Left ventricle myocardium inferior (tissue), 1 donor: Measurements from ENCODE around the gene C16orf87. TPM values are rescaled to one million over a fixed set of nuclear protein-coding genes. Genes with fewer than 3 reads are reported as not detected.

Source experiments
- DNase-seq: peaks from one replicate; pipeline ENCODE4 v3.0.0-alpha.2; 2020
- H3K27ac ChIP-seq: fragments of 200-600 bp; replicated peaks from 2 replicates; pipeline ENCODE4 v1.8.0; 2021
- H3K27me3 ChIP-seq: fragments of 200-600 bp; 2 replicates; pipeline ENCODE4 v1.8.0; 2021; ENCODE audit warnings: low read depth
- H3K36me3 ChIP-seq: fragments of 200-600 bp; 2 replicates; pipeline ENCODE4 v1.8.0; 2021
- H3K4me1 ChIP-seq: fragments of 200-600 bp; 2 replicates; pipeline ENCODE4 v1.8.0; 2021
- H3K4me3 ChIP-seq: fragments of 200-600 bp; 2 replicates; pipeline ENCODE4 v1.8.0; 2021; ENCODE audit warnings: mild to moderate bottlenecking, moderate library complexity
- H3K9me3 ChIP-seq: fragments of 200-600 bp; replicated peaks from 2 replicates; pipeline ENCODE4 v1.8.0; 2021
- intact Hi-C: fragments of 100-400 bp; cut with micrococcal nuclease; formaldehyde crosslinking; loops from one replicate; pipeline ENCODE4 v1.11.0; 2022
- total RNA-seq: library from RNA; stranded (reverse); fragmentation: NEBNext Ultra II Directional; extraction: Animal tissue kit (Norgen Biotek cat#: 25700); gene quantifications from one replicate; pipeline ENCODE4 v1.2.1, GENCODE V29; 2021
- TF ChIP-seq, protein P1 (sequence below): fragments of 200-600 bp; IDR thresholded peaks from 2 replicates; pipeline ENCODE4 v1.8.0; 2021; ENCODE audit warnings: antibody characterized with exemption, mild to moderate bottlenecking, borderline replicate concordance
- donor health status: DM: no; HTN: yes; CAD: no; lungs with severe emphysema.

C16orf87 gene
- total RNA-seq, 1 donor from 2014 or later: 12.5 TPM

DNA sequence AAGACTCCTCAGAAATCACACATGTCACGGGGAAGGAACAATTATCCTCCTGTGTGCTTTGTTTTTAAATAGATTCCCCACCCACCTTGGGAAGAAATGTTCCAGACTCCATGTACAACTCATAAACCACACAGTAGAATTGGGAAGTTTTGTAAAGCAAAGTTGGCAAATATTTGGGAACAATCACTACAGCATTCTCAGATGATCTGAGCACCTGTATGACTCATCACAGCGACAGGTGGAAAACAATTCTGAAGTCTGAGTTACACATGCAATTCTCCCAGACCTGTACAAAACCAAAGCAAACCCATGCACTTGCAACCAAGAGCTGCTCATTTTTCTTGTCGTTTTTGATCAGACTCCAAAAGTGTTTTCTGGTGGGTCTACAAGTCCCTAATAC, 68.4 kb downstream of the C16orf87 start:
- Histone ChIP-seq H3K27ac (peak overlapping the region; percentile 96), H3K9me3 (no peaks in the 10 kb centered on the region), H3K4me3 (peak overlapping the region; percentile 62), H3K4me1 (peaks cover 31% of the 10 kb centered on the region), H3K27me3 (peaks cover 16% of the 10 kb centered on the region), H3K36me3 (no peaks in the 10 kb centered on the region)
- TF ChIP-seq, protein P1, sequence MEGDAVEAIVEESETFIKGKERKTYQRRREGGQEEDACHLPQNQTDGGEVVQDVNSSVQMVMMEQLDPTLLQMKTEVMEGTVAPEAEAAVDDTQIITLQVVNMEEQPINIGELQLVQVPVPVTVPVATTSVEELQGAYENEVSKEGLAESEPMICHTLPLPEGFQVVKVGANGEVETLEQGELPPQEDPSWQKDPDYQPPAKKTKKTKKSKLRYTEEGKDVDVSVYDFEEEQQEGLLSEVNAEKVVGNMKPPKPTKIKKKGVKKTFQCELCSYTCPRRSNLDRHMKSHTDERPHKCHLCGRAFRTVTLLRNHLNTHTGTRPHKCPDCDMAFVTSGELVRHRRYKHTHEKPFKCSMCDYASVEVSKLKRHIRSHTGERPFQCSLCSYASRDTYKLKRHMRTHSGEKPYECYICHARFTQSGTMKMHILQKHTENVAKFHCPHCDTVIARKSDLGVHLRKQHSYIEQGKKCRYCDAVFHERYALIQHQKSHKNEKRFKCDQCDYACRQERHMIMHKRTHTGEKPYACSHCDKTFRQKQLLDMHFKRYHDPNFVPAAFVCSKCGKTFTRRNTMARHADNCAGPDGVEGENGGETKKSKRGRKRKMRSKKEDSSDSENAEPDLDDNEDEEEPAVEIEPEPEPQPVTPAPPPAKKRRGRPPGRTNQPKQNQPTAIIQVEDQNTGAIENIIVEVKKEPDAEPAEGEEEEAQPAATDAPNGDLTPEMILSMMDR: no peak
- DNase-seq: no peak
- intact Hi-C loops: no loop called here

DNA sequence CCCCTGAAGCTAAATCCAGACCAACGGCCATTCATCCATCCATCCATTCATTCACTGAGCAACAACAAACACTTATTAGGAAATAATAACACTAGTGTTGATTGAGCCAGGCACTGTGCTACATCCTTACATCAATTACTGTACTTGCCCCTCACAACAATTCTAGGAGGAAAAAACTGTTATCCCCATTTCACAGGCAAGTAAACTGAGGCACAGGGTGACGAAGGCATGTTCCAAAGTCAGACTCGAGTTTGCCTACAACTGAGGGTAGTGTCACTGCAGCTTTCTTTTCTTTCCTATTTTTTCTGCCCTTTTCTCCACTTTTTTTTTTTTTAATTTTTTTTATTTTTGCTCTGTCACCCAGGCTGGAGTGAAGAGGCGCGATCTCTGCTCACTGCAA, 71.7 kb downstream of the C16orf87 start:
- Histone ChIP-seq H3K4me3 (peak overlapping the region; percentile 62), H3K9me3 (no peaks in the 10 kb centered on the region), H3K36me3 (no peaks in the 10 kb centered on the region), H3K27ac (peak overlapping the region; percentile 96), H3K27me3 (peaks cover 16% of the 10 kb centered on the region), H3K4me1 (peaks cover 46% of the 10 kb centered on the region)
- TF ChIP-seq, protein P1: no peak
- DNase-seq: no peak
- intact Hi-C loops: no loop called here

DNA sequence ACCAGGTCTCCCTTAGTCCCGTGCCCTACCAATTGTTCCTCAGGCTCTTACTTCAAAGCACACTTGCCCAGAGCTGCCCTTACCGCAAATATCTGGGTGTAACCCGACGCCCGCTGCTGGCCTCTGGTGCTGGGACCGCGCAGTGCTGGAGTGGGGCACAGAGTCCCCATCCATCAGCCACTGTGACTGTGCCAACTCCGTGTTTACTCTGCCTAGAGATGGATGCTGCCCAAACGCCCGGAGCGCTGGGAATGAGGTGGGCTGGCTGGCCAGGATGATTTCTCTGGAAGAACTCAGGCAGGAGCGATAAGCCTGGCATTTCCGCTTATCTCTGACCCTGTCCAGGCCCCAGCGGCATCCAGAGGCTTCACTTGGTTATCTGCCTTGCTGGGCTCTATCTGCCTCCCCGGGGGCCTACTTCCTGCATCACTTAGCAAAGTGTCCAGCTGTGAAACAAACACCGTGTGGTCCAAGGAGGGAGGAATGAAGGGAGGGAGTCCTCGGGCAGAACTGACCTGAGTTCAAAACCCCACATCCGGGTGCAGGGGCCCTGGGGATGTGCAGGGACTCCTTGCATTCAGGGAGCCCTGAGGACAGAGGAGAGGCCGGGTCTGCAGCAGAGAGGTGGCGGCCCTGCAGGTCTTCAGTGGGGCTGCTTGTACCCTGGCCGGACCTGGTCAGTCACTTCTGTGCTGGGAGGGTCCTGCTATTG, 73.5 kb downstream of the C16orf87 start:
- H3K27me3 ChIP-seq: peaks cover 16% of the 10 kb centered on the region
- peaks cover 54% of the 10 kb centered on the region for H3K4me1 ChIP-seq
- TF ChIP-seq, protein P1: no peak
- no peaks in the 10 kb centered on the region for H3K36me3 ChIP-seq
- peak; percentile 84 for DNase-seq
- intact Hi-C loops: no loop called here
- H3K9me3 ChIP-seq: no peaks in the 10 kb centered on the region
- peak overlapping the region; percentile 96 for H3K27ac ChIP-seq
- H3K4me3 ChIP-seq: peak overlapping the region; percentile 58

DNA sequence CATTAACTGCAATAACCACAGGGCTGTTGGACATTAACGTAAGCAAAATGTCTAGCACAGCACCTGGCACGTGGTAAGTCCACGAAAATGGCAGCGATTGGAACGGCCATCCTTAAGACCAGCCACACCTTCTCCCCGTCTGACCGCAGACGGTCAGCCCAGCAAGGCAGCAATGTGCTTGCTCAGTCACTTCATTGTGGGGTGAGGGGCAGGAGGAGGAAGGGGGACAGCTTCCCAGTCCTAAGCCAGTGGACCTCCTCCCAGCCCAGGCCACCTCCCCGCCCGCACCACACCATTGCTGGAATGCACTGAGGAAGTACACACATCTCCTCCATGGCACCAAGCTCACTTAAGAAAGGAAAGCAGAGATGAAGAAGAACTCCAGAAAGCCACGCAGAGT, 74.2 kb downstream of the C16orf87 start:
- peaks cover 16% of the 10 kb centered on the region for H3K27me3 ChIP-seq
- H3K27ac ChIP-seq: peak overlapping the region; percentile 96
- H3K4me3 ChIP-seq: peak overlapping the region; percentile 58
- no peak for DNase-seq
- H3K36me3 ChIP-seq: no peaks in the 10 kb centered on the region
- H3K9me3 ChIP-seq: no peaks in the 10 kb centered on the region
- peaks cover 59% of the 10 kb centered on the region for H3K4me1 ChIP-seq
- intact Hi-C loops: no loop called here
- TF ChIP-seq, protein P1: no peak

DNA sequence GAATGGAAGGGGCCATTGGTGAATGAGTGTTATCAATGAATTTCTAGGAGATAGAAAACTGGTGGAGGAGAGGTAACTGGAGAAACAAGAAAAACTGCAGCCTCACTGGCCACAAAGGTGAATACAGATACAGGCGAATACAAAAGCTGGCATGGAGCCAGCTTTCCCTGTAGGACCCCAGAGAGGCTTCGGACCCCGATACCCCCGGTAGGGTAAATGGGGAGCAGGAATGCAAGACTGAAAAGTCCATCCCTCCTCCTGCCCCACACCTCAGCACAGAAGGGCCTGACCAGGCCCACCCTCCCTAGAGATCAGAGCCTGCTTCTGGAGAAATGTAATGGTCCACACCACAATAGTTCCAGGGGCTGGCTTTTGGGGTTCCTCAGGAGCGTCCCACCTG, 78.0 kb downstream of the C16orf87 start:
- Histone ChIP-seq H3K27ac (peak overlapping the region; percentile 96), H3K36me3 (no peaks in the 10 kb centered on the region), H3K9me3 (no peaks in the 10 kb centered on the region), H3K4me1 (peaks cover 61% of the 10 kb centered on the region), H3K27me3 (peaks cover 3% of the 10 kb centered on the region), H3K4me3 (no peak overlapping the region)
- no peak for DNase-seq
- intact Hi-C loops: no loop called here
- TF ChIP-seq, protein P1: no peak
